Activated naive CD8-positive, alpha-beta T cell treated with anti-CD3 and anti-CD28 coated beads, Interleukin-2, amount 10 ng/mL, durations not matched to agents 7 days and 5 days (primary cell): ENCODE data around the gene TIMMDC1. TPM values are rescaled to one million over a fixed set of nuclear protein-coding genes. Genes with fewer than 3 reads are reported as not detected.
"Not testable (repeated sequence)": the region's sequence is repeated elsewhere in the genome, so short reads cannot be mapped to it uniquely, and the experiment has no call there.

Experiments used
- ATAC-seq: fragments of 150-1000 bp; cut with Tn5 transposase; one replicate; pipeline ENCODE4 v1.10.0; 2021; ENCODE audit warnings: low read depth, moderate library complexity
- POLR2A ChIA-PET: fragments of 350-600 bp; sonication (Branson Sonifier 250); formaldehyde crosslinking; loops from one replicate; lab custom pipeline; 2021; ENCODE audit warnings: antibody characterized with exemption; lab: Charles Lee
- DNase-seq: peaks from one replicate; pipeline ENCODE4 v3.0.0; 2021
- H3K27ac Mint-ChIP-seq: one replicate; pipeline ENCODE4 v1.8.0; 2022; ENCODE audit warnings: mild to moderate bottlenecking, mixed read lengths
- H3K27me3 Mint-ChIP-seq: one replicate; pipeline ENCODE4 v1.8.0; 2022; ENCODE audit warnings: mild to moderate bottlenecking, moderate library complexity, mixed read lengths
- H3K36me3 Mint-ChIP-seq: one replicate; pipeline ENCODE4 v1.8.0; 2021; ENCODE audit warnings: mild to moderate bottlenecking, mixed read lengths
- H3K4me1 Mint-ChIP-seq: one replicate; pipeline ENCODE4 v1.8.0; 2021; ENCODE audit warnings: mixed read lengths
- H3K4me3 Mint-ChIP-seq: one replicate; pipeline ENCODE4 v1.8.0; 2022; ENCODE audit warnings: mild to moderate bottlenecking, moderate library complexity, mixed read lengths
- H3K9me3 Mint-ChIP-seq: one replicate; pipeline ENCODE4 v1.8.0; 2021; ENCODE audit warnings: mixed read lengths
- total RNA-seq, 2 experiments: library from RNA; stranded (reverse); gene quantifications; one replicate each; pipeline ENCODE4 v1.2.3, GENCODE V29; 2021

The TIMMDC1 gene
- total RNA-seq, 2 experiments from 2014 or later = 72.9 to 76.0 TPM

GRCh38 chr3:119562307-119562961 is 64.1 kb downstream of the TIMMDC1 start:
- POLR2A ChIA-PET = interaction anchor here (0.7 to 1.0 kb wide), 2 partner anchors 64 to 185 kb away, joined by 3 to 5 read pairs; no protein-coding TSS in a partner anchor
- Mint-ChIP-seq H3K27me3 (no peaks in the 10 kb centered on the region), H3K9me3 (peaks cover 3% of the 10 kb centered on the region), H3K4me3 (no peak overlapping the region), H3K36me3 (peaks cover 10% of the 10 kb centered on the region), H3K27ac (peak overlapping the region; percentile 64), H3K4me1 (peaks cover 18% of the 10 kb centered on the region)
- ATAC-seq (peak; percentile 20), DNase-seq (peak; percentile 38)

- H3K4me3 Mint-ChIP-seq, H3K9me3 Mint-ChIP-seq, H3K27ac Mint-ChIP-seq, H3K4me1 Mint-ChIP-seq, ATAC-seq, DNase-seq, H3K36me3 Mint-ChIP-seq, POLR2A ChIA-PET, H3K27me3 Mint-ChIP-seq: not testable (repeated sequence)
Observed at GRCh38 chr3:119563334-119563733, 65.0 kb downstream of the TIMMDC1 start.

- Mint-ChIP-seq H3K4me3 (no peak overlapping the region), H3K27me3 (no peaks in the 10 kb centered on the region), H3K4me1 (peaks cover 11% of the 10 kb centered on the region), H3K9me3 (peaks cover 2% of the 10 kb centered on the region), H3K27ac (no peak overlapping the region), H3K36me3 (peaks cover 8% of the 10 kb centered on the region)
- ATAC-seq (no peak), DNase-seq (no peak)
- POLR2A ChIA-PET = no interaction called here
Observed at GRCh38 chr3:119569156-119569555, 70.8 kb downstream of the TIMMDC1 start.

GRCh38 chr3:119570229-119570628 is 71.9 kb downstream of the TIMMDC1 start:
- Mint-ChIP-seq H3K27me3 (no peaks in the 10 kb centered on the region), H3K27ac (peak overlapping the region; percentile 70), H3K4me3 (peak overlapping the region; percentile 16), H3K36me3 (peaks cover 8% of the 10 kb centered on the region), H3K4me1 (peaks cover 11% of the 10 kb centered on the region), H3K9me3 (peaks cover 2% of the 10 kb centered on the region)
- POLR2A ChIA-PET = no interaction called here
- DNase-seq (no peak), ATAC-seq (no peak)

- peaks cover 6% of the 10 kb centered on the region for H3K36me3 Mint-ChIP-seq
Observed at GRCh38 chr3:119571230-119571629, 72.9 kb downstream of the TIMMDC1 start.

GRCh38 chr3:119571688-119572087 is 73.3 kb downstream of the TIMMDC1 start:
- DNase-seq (no peak), ATAC-seq (no peak)
- Mint-ChIP-seq H3K27ac (no peak overlapping the region), H3K4me3 (no peak overlapping the region), H3K27me3 (no peaks in the 10 kb centered on the region), H3K4me1 (peaks cover 10% of the 10 kb centered on the region), H3K9me3 (peaks cover 2% of the 10 kb centered on the region), H3K36me3 (peaks cover 6% of the 10 kb centered on the region)
- POLR2A ChIA-PET = no interaction called here

More at GRCh38 chr3:119571230-119571629, 72.9 kb downstream of the TIMMDC1 start:
- DNase-seq (no peak), ATAC-seq (no peak)
- H3K9me3 Mint-ChIP-seq = peaks cover 2% of the 10 kb centered on the region
- POLR2A ChIA-PET = no interaction called here
- peaks cover 11% of the 10 kb centered on the region for H3K4me1 Mint-ChIP-seq
- H3K4me3 Mint-ChIP-seq = no peak overlapping the region
- no peak overlapping the region for H3K27ac Mint-ChIP-seq
- H3K27me3 Mint-ChIP-seq = no peaks in the 10 kb centered on the region

Other genes starting within 250 kb of the TIMMDC1 start
- gene ARHGAP31, start 204.2 kb upstream of the TIMMDC1 start, total RNA-seq = 1 to 10 TPM; 1.6 to 1.7 TPM
- gene TMEM39A, start 34.9 kb upstream of the TIMMDC1 start, total RNA-seq = 10 to 100 TPM; 29.8 to 35.0 TPM
- gene POGLUT1, start 29.6 kb upstream of the TIMMDC1 start, total RNA-seq = 10 to 100 TPM; 25.1 to 27.0 TPM
- 10 to 100 TPM; 11.6 to 15.2 TPM for gene CD80, start 61.1 kb downstream of the TIMMDC1 start, total RNA-seq
- 1 to 10 TPM; 4.5 to 5.9 TPM for gene ADPRH, start 80.9 kb downstream of the TIMMDC1 start, total RNA-seq
- under 1 TPM in 1 of 2 experiments, not detected in 1; 0.19 TPM for gene PLA1A, start 99.3 kb downstream of the TIMMDC1 start, total RNA-seq
- 1 to 10 TPM; 3.4 to 4.5 TPM for gene POPDC2, start 162.0 kb downstream of the TIMMDC1 start, total RNA-seq
- gene COX17, start 178.9 kb downstream of the TIMMDC1 start, total RNA-seq = 10 to 100 TPM; 55.7 to 59.9 TPM
- gene CFAP91, start 204.5 kb downstream of the TIMMDC1 start, total RNA-seq = under 1 TPM; 0.11 to 0.94 TPM